ENCODE results near the gene RCAN3.
"Not testable (repeated sequence)": the region's sequence is repeated elsewhere in the genome, so short reads cannot be mapped to it uniquely, and the experiment has no call there.

Gene RCAN3

DNA sequence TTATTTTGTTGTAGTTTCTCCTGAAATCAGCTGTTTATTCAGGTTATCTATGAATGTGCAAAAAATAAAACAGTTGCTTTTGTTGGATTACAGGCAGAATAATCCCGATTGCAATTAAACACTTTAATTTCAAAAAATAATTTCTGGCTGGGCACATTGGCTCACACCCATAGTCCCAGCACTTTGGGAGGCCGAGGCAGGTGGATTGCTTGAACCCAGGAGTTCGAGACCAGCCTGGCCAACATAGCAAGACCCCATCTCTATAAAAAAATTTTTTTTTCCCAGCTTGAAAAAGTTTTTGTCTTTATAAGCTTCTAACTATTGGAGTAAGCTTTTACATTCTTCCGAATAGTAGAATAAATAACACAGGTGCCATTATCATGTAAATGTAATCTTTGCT lies 15.3 kb downstream of the RCAN3 start:
- no peaks in the 10 kb centered on the region for H3K36me3 ChIP-seq (ENCODE audit: insufficient read depth, low read length)
- no peak overlapping the region for H3K4me2 ChIP-seq (ENCODE audit: low read length)
- H3K4me3 ChIP-seq (ENCODE audit: low read length): no peak overlapping the region
- no peak overlapping the region for H3K9ac ChIP-seq (ENCODE audit: low read depth, low read length)
- no peaks in the 10 kb centered on the region for H3K27me3 ChIP-seq (ENCODE audit: control insufficient read depth, insufficient read depth, low read length)
- H3K4me1 ChIP-seq (ENCODE audit: control insufficient read depth, insufficient read depth, low read length): peaks cover 4% of the 10 kb centered on the region
- H3K9me3 ChIP-seq (replicated peaks; ENCODE audit: low read length): no peaks in the 10 kb centered on the region

DNA sequence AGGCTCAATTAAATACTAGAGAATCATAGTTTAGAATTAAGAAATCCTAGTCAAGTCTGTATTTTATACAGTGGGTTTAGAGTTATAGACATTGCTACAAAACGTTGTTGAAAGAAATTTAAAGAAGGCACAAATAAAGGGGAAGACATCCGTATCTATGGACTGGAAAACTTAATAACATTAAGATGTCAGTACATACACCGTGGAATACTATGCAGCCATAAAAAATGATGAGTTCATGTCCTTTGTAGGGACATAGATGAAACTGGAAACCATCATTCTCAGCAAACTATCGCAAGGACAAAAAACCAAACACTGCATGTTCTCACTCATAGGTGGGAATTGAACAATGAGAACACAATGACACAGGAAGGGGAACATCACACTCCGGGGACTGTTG lies 17.6 kb downstream of the RCAN3 start:
- not testable (repeated sequence) for H3K9me3 ChIP-seq (replicated peaks; ENCODE audit: low read length); H3K4me3 ChIP-seq (ENCODE audit: low read length); H3K9ac ChIP-seq (ENCODE audit: low read depth, low read length); H3K27me3 ChIP-seq (ENCODE audit: control insufficient read depth, insufficient read depth, low read length); H3K36me3 ChIP-seq (ENCODE audit: insufficient read depth, low read length); H3K4me2 ChIP-seq (ENCODE audit: low read length); H3K4me1 ChIP-seq (ENCODE audit: control insufficient read depth, insufficient read depth, low read length)

DNA sequence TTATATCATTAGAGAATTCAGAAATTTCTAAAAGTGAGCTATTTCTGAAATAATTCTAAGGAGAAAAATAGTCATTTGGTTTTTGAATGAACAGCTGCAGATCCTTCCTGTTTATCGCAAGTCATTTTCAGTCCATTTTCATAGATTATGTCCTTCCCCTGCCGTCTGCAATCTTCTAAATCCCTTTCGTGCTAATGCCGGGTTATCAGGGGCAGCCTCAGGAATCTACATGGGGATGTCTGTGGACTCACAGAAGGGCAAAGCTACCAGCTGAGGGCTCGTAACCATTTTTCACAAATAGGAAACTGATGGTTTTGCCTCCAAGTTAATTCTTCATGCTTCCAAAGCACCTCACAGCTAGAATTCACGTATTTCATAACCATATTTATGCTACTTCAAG lies 23.0 kb downstream of the RCAN3 start:
- no peaks in the 10 kb centered on the region for H3K4me1 ChIP-seq (ENCODE audit: control insufficient read depth, insufficient read depth, low read length)
- H3K27me3 ChIP-seq (ENCODE audit: control insufficient read depth, insufficient read depth, low read length): no peaks in the 10 kb centered on the region
- no peaks in the 10 kb centered on the region for H3K36me3 ChIP-seq (ENCODE audit: insufficient read depth, low read length)
- no peak overlapping the region for H3K4me2 ChIP-seq (ENCODE audit: low read length)
- H3K9ac ChIP-seq (ENCODE audit: low read depth, low read length): no peak overlapping the region
- no peaks in the 10 kb centered on the region for H3K9me3 ChIP-seq (replicated peaks; ENCODE audit: low read length)
- no peak overlapping the region for H3K4me3 ChIP-seq (ENCODE audit: low read length)

DNA sequence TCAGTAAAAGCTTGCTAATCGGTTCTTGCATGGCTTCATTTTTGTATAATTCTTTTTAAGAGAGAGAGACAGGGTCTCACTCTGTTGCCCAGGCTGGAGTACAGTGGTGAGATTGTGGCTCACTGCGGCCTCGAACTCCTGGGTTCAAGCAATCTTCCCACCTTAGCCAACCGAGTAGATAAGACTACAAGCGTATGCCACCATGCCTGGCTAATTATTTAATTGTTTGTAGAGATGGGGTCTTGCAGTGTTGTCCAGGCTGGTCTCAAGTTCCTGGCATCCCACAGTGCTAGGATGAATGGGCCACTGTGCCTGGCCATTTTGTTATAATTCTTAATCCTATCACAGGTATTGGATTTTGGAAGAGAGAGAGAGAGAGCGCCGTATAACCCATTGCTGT lies 23.4 kb downstream of the RCAN3 start:
- Histone ChIP-seq H3K4me2 (ENCODE audit: low read length) (no peak overlapping the region), H3K27me3 (ENCODE audit: control insufficient read depth, insufficient read depth, low read length) (no peaks in the 10 kb centered on the region), H3K9me3 (replicated peaks; ENCODE audit: low read length) (no peaks in the 10 kb centered on the region), H3K4me1 (ENCODE audit: control insufficient read depth, insufficient read depth, low read length) (no peaks in the 10 kb centered on the region), H3K36me3 (ENCODE audit: insufficient read depth, low read length) (no peaks in the 10 kb centered on the region), H3K4me3 (ENCODE audit: low read length) (no peak overlapping the region), H3K9ac (ENCODE audit: low read depth, low read length) (no peak overlapping the region)

DNA sequence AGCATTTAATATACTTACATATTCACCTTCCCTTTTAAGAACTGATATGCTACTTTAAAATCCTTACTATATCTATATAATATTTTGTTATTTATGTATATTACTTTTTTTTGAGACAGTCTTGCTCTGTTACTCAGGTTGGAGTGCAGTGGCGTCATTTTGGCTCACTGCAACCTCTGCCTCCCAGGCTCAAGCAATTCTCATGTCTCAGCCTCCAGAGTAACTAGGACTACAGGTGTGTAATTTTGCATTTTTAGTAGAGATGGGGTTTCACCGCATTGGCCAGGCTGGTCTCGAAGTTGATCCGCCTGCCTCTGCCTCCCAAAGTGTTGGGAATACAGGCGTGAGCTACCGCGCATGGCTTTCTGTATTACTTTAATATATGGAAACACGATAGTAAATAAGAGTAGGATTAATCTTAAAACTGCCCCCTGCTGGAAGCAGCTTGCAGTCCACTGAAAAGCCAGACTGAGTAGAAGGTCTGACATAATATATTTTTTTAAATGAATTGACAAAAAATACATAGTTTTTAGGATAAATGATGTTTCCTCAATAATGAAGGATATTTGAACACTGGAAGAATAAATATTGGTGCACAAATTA lies 24.4 kb downstream of the RCAN3 start:
- Histone ChIP-seq H3K4me1 (ENCODE audit: control insufficient read depth, insufficient read depth, low read length) (no peaks in the 10 kb centered on the region), H3K9ac (ENCODE audit: low read depth, low read length) (no peak overlapping the region), H3K9me3 (replicated peaks; ENCODE audit: low read length) (no peaks in the 10 kb centered on the region), H3K4me3 (ENCODE audit: low read length) (no peak overlapping the region), H3K27me3 (ENCODE audit: control insufficient read depth, insufficient read depth, low read length) (no peaks in the 10 kb centered on the region), H3K36me3 (ENCODE audit: insufficient read depth, low read length) (no peaks in the 10 kb centered on the region), H3K4me2 (ENCODE audit: low read length) (no peak overlapping the region)

DNA sequence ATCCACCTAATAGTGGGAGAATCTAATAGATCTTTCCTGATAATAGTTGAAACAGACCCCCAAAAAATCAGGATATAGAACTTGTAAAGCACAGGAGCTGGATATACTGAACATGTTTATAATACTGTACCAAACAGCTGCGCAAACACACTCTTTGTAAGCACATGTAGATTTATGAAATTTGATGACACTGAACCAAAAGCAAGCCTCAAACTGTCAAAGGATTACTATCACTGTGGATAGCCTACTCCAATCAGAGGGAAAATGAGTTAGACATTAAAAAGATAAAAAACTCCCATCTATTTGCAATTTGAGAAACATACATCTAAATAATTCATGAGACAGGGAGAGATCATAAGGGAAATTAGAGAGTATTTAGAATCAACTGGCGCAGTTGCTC lies 26.1 kb downstream of the RCAN3 start:
- Histone ChIP-seq H3K4me1 (ENCODE audit: control insufficient read depth, insufficient read depth, low read length) (no peaks in the 10 kb centered on the region), H3K27me3 (ENCODE audit: control insufficient read depth, insufficient read depth, low read length) (no peaks in the 10 kb centered on the region), H3K36me3 (ENCODE audit: insufficient read depth, low read length) (no peaks in the 10 kb centered on the region), H3K9ac (ENCODE audit: low read depth, low read length) (no peak overlapping the region), H3K9me3 (replicated peaks; ENCODE audit: low read length) (no peaks in the 10 kb centered on the region), H3K4me2 (ENCODE audit: low read length) (no peak overlapping the region), H3K4me3 (ENCODE audit: low read length) (no peak overlapping the region)

DNA sequence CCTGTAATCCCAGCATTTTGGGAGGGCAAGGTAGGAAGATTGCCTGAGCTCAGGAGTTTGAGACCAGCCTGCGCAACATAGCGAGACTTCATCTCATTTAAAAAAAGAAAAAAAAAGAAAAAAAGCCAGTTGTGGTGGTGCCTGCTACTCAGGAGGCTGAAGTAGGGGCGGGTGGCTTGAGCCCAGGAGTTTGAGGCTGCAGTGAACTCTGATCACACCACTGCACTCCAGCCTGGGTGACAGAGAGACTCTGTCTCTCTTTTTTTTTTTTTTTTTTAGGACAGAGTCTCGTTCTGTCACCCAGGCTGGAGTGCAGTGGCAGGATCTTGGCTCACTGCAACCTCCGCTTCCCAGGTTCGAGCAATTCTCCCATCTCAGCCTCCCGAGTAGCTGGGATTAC lies 26.7 kb downstream of the RCAN3 start:
- not testable (repeated sequence) for H3K27me3 ChIP-seq (ENCODE audit: control insufficient read depth, insufficient read depth, low read length); H3K4me1 ChIP-seq (ENCODE audit: control insufficient read depth, insufficient read depth, low read length); H3K4me2 ChIP-seq (ENCODE audit: low read length); H3K36me3 ChIP-seq (ENCODE audit: insufficient read depth, low read length); H3K9me3 ChIP-seq (replicated peaks; ENCODE audit: low read length); H3K9ac ChIP-seq (ENCODE audit: low read depth, low read length); H3K4me3 ChIP-seq (ENCODE audit: low read length)

DNA sequence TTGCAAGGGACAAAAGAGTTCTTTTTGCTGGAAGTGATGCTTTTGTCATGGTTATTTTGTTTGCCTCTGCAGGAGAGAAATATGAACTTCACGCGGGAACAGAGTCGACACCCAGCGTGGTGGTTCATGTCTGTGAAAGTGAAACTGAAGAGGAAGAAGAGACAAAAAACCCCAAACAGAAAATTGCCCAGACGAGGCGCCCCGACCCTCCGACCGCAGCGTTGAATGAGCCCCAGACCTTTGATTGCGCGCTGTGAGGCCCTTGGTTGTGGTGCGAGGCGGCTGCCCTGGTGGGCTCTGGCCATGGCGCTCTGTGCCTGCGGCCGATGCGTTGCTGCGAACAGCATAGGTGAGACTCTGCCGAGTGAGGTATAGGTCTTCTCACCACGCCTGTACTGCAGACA lies 32.4 kb downstream of the RCAN3 start:
- Histone ChIP-seq H3K4me1 (ENCODE audit: control insufficient read depth, insufficient read depth, low read length) (no peaks in the 10 kb centered on the region), H3K36me3 (ENCODE audit: insufficient read depth, low read length) (peaks cover 8% of the 10 kb centered on the region), H3K27me3 (ENCODE audit: control insufficient read depth, insufficient read depth, low read length) (no peaks in the 10 kb centered on the region), H3K4me3 (ENCODE audit: low read length) (no peak overlapping the region), H3K9ac (ENCODE audit: low read depth, low read length) (no peak overlapping the region), H3K4me2 (ENCODE audit: low read length) (no peak overlapping the region), H3K9me3 (replicated peaks; ENCODE audit: low read length) (no peaks in the 10 kb centered on the region)

DNA sequence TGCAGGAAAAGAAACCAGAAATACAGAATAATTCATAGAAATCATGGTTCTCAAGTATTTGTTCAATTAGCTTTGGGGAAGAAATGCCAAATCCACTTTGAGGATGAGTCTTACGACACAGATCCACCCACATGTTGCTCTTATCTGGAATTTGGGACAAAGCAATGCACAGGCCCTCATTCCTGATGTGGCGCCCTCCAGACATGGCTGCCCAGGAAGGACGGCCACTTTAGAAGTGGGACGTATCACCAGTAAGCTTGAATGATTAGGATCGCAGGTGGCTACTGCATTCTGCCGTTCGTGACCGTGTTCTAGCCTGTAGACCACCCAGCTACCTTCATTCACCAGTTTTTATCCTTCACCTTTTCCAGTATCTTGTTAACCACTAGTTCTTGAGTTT lies 33.1 kb downstream of the RCAN3 start:
- Histone ChIP-seq H3K27me3 (ENCODE audit: control insufficient read depth, insufficient read depth, low read length) (no peaks in the 10 kb centered on the region), H3K9me3 (replicated peaks; ENCODE audit: low read length) (no peaks in the 10 kb centered on the region), H3K36me3 (ENCODE audit: insufficient read depth, low read length) (peaks cover 8% of the 10 kb centered on the region), H3K9ac (ENCODE audit: low read depth, low read length) (no peak overlapping the region), H3K4me1 (ENCODE audit: control insufficient read depth, insufficient read depth, low read length) (peaks cover 2% of the 10 kb centered on the region), H3K4me2 (ENCODE audit: low read length) (no peak overlapping the region), H3K4me3 (ENCODE audit: low read length) (no peak overlapping the region)

DNA sequence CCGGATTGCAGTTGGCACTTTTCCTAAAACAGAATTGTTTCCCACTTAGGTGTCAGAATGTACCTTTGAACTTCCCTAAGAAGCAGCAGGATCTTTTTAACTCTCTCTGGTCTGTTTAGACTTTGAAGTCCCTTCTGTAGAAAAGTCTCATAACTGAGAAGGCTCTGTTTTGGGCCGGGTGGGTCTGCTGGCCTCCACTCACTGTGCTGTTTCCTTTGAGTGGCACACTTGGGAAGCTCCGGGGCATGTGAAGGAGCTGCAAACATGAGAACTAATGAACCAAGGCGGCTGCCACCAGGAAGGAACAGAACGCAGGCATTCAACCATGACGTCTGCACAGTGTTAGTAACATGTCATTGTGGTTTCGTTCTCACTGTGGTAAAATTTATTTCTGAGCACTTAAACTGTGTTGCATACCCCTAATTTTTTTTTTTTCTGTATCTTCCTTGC lies 33.8 kb downstream of the RCAN3 start:
- Histone ChIP-seq H3K36me3 (ENCODE audit: insufficient read depth, low read length) (peaks cover 8% of the 10 kb centered on the region), H3K9ac (ENCODE audit: low read depth, low read length) (no peak overlapping the region), H3K9me3 (replicated peaks; ENCODE audit: low read length) (no peaks in the 10 kb centered on the region), H3K4me3 (ENCODE audit: low read length) (no peak overlapping the region), H3K27me3 (ENCODE audit: control insufficient read depth, insufficient read depth, low read length) (no peaks in the 10 kb centered on the region), H3K4me1 (ENCODE audit: control insufficient read depth, insufficient read depth, low read length) (peaks cover 9% of the 10 kb centered on the region), H3K4me2 (ENCODE audit: low read length) (no peak overlapping the region)

DNA sequence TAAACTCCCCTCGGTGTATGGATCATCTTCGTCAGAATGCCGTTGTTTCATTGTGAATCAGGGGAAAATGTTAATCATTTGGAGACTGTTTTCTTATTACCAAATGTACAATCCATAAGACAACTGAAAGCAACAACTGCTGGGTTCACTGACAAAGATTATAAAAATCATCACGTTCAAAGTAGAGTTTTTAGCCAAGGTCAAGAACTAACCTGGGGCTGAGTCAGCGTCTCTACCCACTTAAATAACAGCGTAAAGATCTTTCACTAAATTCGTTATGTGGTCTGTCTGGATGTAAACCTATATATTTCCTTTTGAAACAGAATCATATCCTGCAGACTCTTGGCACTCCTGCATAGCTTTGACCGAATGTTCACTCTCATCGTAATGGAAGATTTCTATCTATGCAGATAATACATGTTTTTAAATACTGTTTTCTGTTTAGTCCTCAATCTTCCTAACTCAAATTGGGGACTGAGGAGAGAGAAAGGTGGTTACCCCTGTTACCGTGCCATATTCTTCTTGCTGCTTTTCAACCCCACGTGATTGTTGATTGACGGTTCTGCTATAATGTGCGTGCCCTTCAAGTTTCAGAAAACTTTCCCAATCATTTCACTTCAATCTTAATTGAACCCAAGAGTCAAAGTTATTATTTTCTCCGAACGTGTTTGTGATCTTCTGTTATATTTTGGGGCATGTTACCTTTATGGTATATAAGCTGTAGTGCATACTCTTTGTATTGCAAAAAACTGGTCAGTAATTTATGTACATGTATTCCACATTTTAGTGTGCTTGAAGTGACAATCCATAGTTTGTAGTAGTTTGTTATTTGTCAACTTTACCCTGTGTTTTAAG lies 37.6 kb downstream of the RCAN3 start:
- Histone ChIP-seq H3K9me3 (replicated peaks; ENCODE audit: low read length) (no peaks in the 10 kb centered on the region), H3K4me1 (ENCODE audit: control insufficient read depth, insufficient read depth, low read length) (peaks cover 9% of the 10 kb centered on the region), H3K9ac (ENCODE audit: low read depth, low read length) (no peak overlapping the region)

More for the DNA sequence above, 37.6 kb downstream of the RCAN3 start:
- no peak overlapping the region for H3K4me3 ChIP-seq (ENCODE audit: low read length)
- peaks cover 6% of the 10 kb centered on the region for H3K36me3 ChIP-seq (ENCODE audit: insufficient read depth, low read length)
- no peak overlapping the region for H3K4me2 ChIP-seq (ENCODE audit: low read length)
- no peaks in the 10 kb centered on the region for H3K27me3 ChIP-seq (ENCODE audit: control insufficient read depth, insufficient read depth, low read length)

Measured in skeletal muscle satellite cell (primary cell).